Fibroblast of skin of scalp (primary cell): ENCODE data around the gene AFF3.

Experiments
- DNase-seq: peaks from one replicate; pipeline ENCODE4 v3.0.0-alpha.2; 2013

The AFF3 gene

GRCh38 chr2:99653433-99653832 is 489.0 kb downstream of the AFF3 start:
- DNase-seq = no peak

DNA sequence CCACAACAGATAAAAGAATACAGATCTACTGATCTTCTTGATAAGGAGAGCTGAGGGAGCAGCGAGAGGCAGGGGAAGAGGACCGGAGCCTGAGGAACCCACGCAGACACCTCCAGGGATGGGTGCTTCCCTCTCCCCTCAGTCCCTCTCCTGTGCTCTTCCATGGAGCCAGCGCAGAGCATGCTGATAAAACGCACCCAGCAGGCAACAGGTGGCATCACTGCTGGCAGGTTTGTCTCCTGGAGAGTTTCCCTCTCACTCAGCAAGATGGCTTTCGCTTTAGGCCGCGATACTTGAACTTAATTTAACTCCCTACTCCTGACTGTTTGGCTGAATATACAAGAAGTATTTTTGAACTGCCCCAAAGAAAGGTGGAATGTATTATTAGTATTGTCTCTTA is 489.5 kb downstream of the AFF3 start:
- no peak for DNase-seq

DNA sequence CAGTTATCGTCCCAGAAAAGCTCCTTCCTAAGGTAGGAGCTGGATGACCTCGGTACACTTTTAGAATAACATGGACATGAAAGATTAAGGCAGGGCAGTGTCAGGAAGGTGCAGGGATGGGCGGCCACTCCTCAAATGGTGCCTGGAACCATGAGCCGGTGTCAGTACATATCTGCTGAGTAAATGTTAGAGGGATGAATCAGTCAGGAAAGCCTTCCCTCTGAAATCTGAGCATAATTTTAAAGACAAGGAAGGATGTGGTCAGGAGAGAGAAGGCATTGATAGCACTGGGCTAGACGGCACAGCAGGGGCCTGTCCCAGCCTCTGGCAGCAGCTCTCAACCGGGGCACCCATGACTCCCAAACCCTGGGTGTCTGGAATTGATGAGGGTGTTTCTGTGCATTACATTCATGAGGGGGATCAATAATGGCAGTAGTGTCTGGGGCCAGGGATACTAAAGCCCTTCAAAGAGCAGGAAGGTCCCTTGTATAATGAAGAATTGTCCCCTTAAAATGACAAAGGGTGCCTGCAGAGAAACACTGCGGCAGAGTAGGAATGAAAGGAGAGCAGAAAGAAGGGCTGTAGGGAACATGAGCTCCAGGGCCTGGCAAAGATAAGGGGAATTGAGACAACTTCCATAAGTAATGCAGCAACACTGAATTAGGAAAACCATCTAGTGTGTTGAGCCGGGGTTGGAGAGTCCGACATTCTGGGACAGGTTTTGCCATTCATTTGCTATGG is 490.3 kb downstream of the AFF3 start:
- peak; percentile 79 for DNase-seq

- no peak for DNase-seq
Measured at GRCh38 chr2:99648906-99649789, 493.2 kb downstream of the AFF3 start.

DNA sequence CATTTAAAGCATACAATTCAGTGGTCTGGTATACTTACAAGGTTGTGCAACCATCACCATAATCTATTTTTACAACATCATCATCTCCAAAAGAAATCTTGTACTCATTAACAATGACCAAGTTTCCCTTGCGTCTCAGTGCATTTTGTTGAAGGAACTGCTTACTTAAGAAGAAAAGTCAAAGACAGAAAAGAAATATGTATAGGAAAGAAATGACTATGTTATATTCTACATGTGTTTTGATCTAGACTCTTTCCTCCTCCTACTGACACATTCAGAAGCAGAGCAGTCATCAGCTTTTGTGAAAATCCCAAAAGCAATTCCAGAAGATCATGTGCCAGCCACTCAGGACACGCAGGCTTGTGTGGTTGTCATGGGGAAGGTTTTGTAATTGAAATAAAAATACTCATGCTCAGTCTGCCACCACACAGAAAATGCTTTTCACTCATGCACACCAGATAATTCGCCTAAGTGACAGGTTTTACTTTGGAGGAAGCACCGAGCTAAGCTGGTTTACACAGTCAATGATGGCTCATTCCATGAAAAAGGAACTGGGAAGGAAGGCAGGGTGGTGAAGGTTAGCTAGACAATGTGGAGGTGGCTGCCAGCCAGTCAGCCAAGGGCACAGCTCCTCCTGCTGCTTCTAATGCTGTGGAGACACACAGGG is 494.1 kb downstream of the AFF3 start:
- DNase-seq = peak; percentile 84

DNA sequence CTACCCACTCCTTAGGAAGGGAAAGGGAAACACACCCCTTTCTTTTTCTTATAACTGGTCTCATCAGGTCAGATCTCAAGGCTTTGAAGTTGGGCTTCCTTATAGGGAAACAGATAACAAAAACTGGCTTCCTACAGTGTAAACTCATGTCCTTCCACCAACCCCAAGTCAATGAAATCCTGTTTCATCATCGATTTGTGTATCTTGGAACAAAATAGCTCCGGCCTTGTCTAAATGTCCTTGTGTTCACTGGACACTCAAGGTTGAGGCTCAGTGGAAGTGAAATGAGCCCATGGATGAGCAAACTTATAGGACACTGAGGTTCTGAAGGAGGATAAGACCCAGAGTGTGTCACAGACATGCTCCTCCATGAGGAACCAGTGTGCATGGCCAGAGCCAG is 496.4 kb downstream of the AFF3 start:
- DNase-seq = no peak

DNA sequence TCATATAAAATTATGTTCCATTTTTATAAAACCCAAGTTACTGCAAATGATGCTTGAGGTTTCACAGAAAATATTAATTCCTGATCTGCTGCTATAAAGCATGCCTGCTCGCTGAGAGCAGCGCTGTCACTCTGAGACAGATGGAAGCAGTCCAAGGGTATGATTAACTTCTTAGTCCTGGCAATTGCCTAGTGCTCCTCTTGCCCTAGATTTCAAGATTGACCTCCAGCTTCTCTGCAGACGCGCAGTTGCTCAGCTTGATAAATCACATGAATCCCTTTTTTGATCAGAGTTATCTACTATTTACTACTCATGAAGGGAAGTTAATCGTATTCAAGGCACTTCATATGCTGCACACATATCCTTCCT is 498.0 kb downstream of the AFF3 start:
- peak; percentile 82 for DNase-seq

DNA sequence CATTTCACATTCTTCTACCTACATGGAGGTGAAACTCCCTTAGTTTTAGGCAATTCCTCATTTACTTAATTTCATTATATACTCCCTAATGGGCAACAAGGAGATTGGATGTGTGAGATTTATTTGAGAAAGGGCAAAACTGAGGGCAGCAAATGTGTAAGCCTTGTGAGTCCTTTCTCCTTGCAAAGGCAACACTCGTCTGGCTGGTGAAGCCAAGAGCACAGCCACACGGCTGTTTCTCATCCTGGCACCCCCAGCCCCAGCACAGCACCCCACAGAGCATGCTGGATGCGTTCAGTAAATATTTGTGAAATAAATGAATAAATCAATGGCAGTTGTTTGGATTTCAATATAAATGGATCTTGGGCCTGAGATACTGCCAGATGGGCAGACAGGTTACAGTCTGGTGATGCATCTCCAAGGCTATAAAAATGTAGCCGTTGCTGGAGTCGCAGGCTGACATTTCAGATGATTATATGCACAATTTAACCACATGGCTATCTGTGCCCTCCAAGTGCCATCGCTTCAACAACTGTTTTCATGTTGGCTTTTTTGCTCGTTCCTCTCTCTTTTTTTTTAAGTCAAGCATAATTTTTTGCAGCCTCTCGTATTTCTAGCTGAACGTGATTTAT is 498.5 kb downstream of the AFF3 start:
- no peak for DNase-seq

- no peak for DNase-seq
Measured at GRCh38 chr2:99641999-99642398, 500.4 kb downstream of the AFF3 start.

DNA sequence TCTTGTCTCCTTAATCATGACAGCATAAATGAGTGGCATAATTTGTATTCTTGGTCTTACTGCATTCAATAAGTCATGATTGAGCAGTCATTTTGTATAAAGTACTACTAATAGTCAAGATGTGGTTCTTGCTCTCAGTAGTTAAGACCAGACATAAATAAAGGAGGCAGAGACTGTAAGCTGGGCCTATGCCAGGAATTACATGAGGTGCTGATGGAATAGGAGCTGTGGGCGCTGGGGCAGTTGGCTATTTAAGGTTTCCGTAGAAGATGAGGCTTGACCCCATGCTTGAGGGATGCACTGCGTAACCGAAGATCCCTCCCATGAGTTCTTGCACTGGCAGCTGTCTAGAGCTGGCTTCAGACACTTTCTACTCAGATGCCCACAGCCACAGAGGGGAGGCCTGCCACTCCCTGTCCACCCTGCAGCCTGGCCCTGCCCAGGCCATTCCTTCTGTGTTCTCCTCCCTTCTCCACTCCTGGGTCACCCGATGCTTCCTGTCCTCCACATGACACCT is 501.7 kb downstream of the AFF3 start:
- no peak for DNase-seq

DNA sequence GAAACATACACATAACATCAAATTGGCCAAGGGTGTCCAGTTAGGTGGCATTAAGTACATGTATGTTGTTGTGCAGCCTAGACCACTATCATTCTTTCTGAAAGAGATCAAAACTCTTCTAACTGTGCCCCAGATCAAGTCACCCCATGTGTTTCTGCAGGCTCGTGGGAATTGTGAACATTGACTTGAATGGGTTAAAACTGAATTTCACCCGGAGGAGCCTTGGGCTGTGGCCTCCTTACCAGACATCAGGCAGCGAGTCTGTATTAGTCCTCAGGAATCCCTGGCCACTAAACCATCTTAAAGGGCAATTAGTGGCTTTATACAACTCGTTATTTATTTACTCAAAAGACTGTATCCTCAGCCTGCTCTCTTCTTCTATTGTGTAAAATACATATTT is 503.6 kb downstream of the AFF3 start:
- no peak for DNase-seq

GRCh38 chr2:99637159-99637697 is 505.2 kb downstream of the AFF3 start:
- no peak for DNase-seq

DNA sequence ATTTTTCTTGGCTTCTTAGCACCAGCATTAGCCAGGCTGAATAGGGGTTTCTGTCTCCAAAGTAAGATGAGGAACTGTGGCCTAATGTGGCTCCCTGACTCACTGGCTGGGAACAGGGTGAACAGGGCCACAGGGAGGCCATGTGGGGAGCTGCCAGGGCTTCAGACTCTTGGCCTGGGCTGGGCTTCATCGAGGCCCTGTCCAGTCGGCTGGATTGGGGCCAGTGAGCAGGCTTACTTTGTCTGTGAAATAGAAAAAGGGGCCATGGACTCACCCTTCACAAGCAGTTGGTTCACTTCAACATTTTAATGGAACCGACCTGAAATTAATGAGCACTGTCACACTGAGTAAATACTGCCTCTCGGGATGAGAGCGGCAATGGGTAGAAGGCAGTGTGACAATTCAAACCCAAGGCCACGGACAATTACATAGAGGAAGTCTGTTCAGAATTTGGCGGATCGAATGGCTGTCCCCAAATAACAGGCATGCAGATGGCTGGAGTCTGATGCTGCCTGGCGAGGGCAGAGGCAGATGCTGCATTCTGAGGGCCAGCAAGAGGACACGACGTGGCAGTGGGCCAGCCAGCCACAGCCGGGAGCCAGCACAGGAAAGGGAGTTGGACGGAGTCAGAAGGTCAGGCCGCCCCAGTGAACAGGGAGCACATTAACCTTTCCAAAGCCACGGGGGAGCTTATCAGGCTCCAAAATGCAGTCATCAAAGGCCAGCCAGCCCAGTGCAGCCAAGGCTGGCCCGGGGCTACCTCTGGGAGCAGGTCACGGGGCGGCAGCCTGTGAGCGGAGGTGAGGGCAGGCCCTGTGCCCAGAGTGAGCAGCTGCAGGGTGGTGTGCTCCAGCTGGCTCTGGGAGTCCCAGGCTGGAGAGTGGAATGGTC is 506.0 kb downstream of the AFF3 start:
- no peak for DNase-seq

GRCh38 chr2:99635710-99636109 is 506.7 kb downstream of the AFF3 start:
- DNase-seq = no peak

DNA sequence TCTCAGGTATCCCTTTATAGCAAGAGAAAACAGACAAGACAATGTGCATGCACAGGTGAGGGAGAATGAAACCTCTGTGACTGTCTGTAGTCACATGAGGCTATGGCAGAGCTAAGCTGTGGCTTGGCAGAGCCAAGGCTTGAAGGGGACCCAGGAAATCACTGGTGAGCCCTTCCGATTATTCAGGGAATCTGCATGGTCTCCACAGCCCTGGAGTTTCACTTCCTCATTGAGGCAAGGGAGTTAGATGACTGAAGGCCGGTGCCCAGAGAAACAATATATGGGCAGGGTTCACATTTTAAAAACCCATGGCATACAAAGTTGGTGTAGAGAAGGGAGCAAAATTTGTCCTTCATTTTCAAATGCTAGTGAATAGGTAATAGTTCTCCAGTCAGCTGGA is 508.2 kb downstream of the AFF3 start:
- no peak for DNase-seq

DNA sequence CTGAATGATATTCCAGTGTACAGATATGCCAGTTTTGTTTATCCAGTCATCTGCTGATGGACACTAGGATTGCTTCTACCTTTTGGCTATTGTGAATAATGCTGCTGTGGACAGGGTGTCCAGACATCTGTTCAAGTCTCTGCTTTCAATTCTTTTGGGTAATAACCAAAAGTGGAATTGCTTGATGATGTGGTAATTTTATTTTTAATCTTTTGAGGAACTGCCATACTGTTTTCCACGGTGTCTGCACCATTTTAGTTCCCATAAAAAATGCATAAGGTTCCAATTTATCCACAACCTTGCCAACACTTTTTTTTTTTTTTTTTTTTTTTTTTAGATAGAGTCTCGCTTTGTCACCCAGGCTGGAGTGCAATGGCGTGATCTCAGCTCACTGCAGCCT is 510.7 kb downstream of the AFF3 start:
- DNase-seq = no peak

GRCh38 chr2:99629320-99629719 is 513.1 kb downstream of the AFF3 start:
- DNase-seq = no peak

DNA sequence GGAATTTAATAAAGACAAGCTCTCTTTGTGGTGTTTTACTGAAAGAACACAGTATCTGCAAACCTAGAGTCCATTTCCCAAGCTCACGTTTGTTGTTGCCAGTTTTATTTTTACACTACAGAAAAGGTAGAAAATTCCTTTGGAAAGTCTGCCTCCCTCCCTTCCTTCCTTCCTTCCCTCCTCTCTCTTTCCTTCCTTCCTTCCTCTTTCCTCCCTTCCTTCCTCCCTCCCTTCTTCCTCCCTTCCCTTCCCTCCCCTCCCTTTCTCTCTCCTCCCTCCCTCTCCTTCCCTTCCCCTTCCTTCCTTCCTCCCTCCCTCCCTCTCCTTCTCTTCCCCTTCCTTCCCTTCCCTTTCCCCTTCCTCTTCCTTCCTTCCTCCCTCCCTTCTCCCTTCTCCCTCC is 516.2 kb downstream of the AFF3 start:
- no peak for DNase-seq

- DNase-seq = no peak
Measured at GRCh38 chr2:99624677-99625076, 517.7 kb downstream of the AFF3 start.

DNA sequence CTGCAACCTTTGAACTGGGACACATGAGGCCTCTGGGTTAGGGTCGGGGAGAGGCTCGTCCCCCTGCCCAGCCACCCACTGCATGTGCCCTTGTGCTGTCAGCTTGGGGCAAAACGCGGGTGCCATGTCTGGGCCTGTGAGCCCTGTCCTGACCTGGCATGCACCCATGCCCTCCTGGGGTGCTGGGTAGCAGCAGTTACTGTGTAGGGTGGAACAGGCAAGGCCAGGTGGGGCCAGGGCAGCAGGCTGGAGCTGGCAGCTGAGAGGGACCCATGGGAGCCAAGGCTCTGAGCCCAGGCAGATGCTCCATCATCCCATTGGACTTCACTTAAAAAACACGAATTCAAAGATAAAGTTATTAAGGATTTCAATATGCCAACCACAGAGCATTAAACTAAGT is 518.8 kb downstream of the AFF3 start:
- DNase-seq = no peak

GRCh38 chr2:99623035-99623434 is 519.4 kb downstream of the AFF3 start:
- no peak for DNase-seq
